MG63 (cell line): Measurements from ENCODE around the gene RAPSN. TPM values are rescaled to one million over a fixed set of nuclear protein-coding genes. Genes with fewer than 3 reads are reported as not detected.
"Not testable (repeated sequence)": the region's sequence is repeated elsewhere in the genome, so short reads cannot be mapped to it uniquely, and the experiment has no call there.

ENCODE experiments used
- DNase-seq: peaks from one replicate; pipeline ENCODE4 v3.0.0-alpha.2; 2020
- H3K27me3 ChIP-seq: fragments of 250-450 bp; sonication (Bioruptor Pico); 2 replicates; pipeline ENCODE4 v1.5.1; 2020; ENCODE audit warnings: mild to moderate bottlenecking, moderate library complexity
- H3K36me3 ChIP-seq: fragments of 250-450 bp; sonication (Bioruptor Pico); 2 replicates; pipeline ENCODE4 v1.5.1; 2020; ENCODE audit warnings: mild to moderate bottlenecking, moderate library complexity
- H3K4me3 ChIP-seq: fragments of 250-450 bp; sonication (Bioruptor Pico); 2 replicates; pipeline ENCODE4 v1.5.1; 2020; ENCODE audit warnings: mild to moderate bottlenecking, moderate library complexity
- H3K9me3 ChIP-seq: fragments of 250-450 bp; sonication (Bioruptor Pico); 2 replicates; pipeline ENCODE4 v1.5.1; 2020; ENCODE audit warnings: mild to moderate bottlenecking, moderate library complexity
- total RNA-seq: library from RNA; depleted of rRNA; stranded (reverse); fragments of >200 nt; shearing (Covaris generic); gene quantifications from 2 replicates; pipeline ENCODE4 v1.2.3, GENCODE V29; 2014; ENCODE audit warnings: low replicate concordance

RAPSN gene
- total RNA-seq, 1 experiment from 2014 or later: 0.16 TPM

GRCh38 chr11:47469361-47470179 is 20.6 kb upstream of the RAPSN start:
- peaks cover 75% of the 10 kb centered on the region for H3K36me3 ChIP-seq
- H3K9me3 ChIP-seq: no peaks in the 10 kb centered on the region
- H3K4me3 ChIP-seq: no peak overlapping the region
- H3K27me3 ChIP-seq: no peaks in the 10 kb centered on the region
- DNase-seq: no peak

- no peak for DNase-seq
- no peaks in the 10 kb centered on the region for H3K9me3 ChIP-seq
- H3K4me3 ChIP-seq: no peak overlapping the region
- no peaks in the 10 kb centered on the region for H3K27me3 ChIP-seq
- peaks cover 76% of the 10 kb centered on the region for H3K36me3 ChIP-seq
Measured at GRCh38 chr11:47468598-47469214, 19.8 kb upstream of the RAPSN start.

GRCh38 chr11:47467357-47467756 is 18.4 kb upstream of the RAPSN start:
- Histone ChIP-seq H3K36me3 (peaks cover 72% of the 10 kb centered on the region), H3K4me3 (no peak overlapping the region), H3K9me3 (no peaks in the 10 kb centered on the region), H3K27me3 (no peaks in the 10 kb centered on the region)
- no peak for DNase-seq

- peaks cover 70% of the 10 kb centered on the region for H3K36me3 ChIP-seq
- no peaks in the 10 kb centered on the region for H3K27me3 ChIP-seq
- no peak overlapping the region for H3K4me3 ChIP-seq
- DNase-seq: peak; percentile 87
- no peaks in the 10 kb centered on the region for H3K9me3 ChIP-seq
Measured at GRCh38 chr11:47466701-47467250, 17.8 kb upstream of the RAPSN start.

GRCh38 chr11:47466201-47466600 is 17.3 kb upstream of the RAPSN start:
- no peaks in the 10 kb centered on the region for H3K27me3 ChIP-seq
- DNase-seq: no peak
- no peak overlapping the region for H3K4me3 ChIP-seq
- H3K36me3 ChIP-seq: peaks cover 69% of the 10 kb centered on the region
- H3K9me3 ChIP-seq: no peaks in the 10 kb centered on the region

GRCh38 chr11:47464483-47464882 is 15.5 kb upstream of the RAPSN start:
- Histone ChIP-seq H3K4me3 (no peak overlapping the region), H3K27me3 (no peaks in the 10 kb centered on the region), H3K36me3 (peaks cover 54% of the 10 kb centered on the region), H3K9me3 (no peaks in the 10 kb centered on the region)
- DNase-seq: no peak

GRCh38 chr11:47461876-47462275 is 12.9 kb upstream of the RAPSN start:
- no peaks in the 10 kb centered on the region for H3K9me3 ChIP-seq
- no peak for DNase-seq
- peaks cover 37% of the 10 kb centered on the region for H3K36me3 ChIP-seq
- H3K4me3 ChIP-seq: no peak overlapping the region
- no peaks in the 10 kb centered on the region for H3K27me3 ChIP-seq

GRCh38 chr11:47460571-47461235 is 11.8 kb upstream of the RAPSN start:
- Histone ChIP-seq H3K36me3 (peaks cover 35% of the 10 kb centered on the region), H3K9me3 (no peaks in the 10 kb centered on the region), H3K27me3 (no peaks in the 10 kb centered on the region), H3K4me3 (no peak overlapping the region)
- DNase-seq: no peak

GRCh38 chr11:47454258-47454671 is 5.3 kb upstream of the RAPSN start:
- H3K36me3 ChIP-seq, H3K4me3 ChIP-seq, H3K9me3 ChIP-seq, H3K27me3 ChIP-seq: not testable (repeated sequence)
- peak; percentile 70 for DNase-seq

GRCh38 chr11:47453365-47453764 is 4.4 kb upstream of the RAPSN start:
- Histone ChIP-seq H3K27me3 (no peaks in the 10 kb centered on the region), H3K36me3 (peaks cover 8% of the 10 kb centered on the region; the same call in 1 of the 2 replicates), H3K4me3 (no peak overlapping the region), H3K9me3 (0 out of 2 replicates have a peak, but pooled peaks cover 2% of the 10 kb centered on the region)
- DNase-seq: no peak

GRCh38 chr11:47451990-47452389 is 3.1 kb upstream of the RAPSN start:
- 0 out of 2 replicates have a peak, but pooled peaks cover 2% of the 10 kb centered on the region for H3K9me3 ChIP-seq
- DNase-seq: no peak
- H3K27me3 ChIP-seq: no peaks in the 10 kb centered on the region
- H3K36me3 ChIP-seq: peaks cover 8% of the 10 kb centered on the region; the same call in 1 of the 2 replicates
- no peak overlapping the region for H3K4me3 ChIP-seq

- 0 out of 2 replicates have a peak, but pooled peaks cover 2% of the 10 kb centered on the region for H3K9me3 ChIP-seq
- DNase-seq: no peak
Measured at GRCh38 chr11:47451436-47451835, 2.5 kb upstream of the RAPSN start.

GRCh38 chr11:47449541-47449940 is 605 bp upstream of the RAPSN start:
- H3K4me3 ChIP-seq: no peak overlapping the region
- DNase-seq: no peak
- no peaks in the 10 kb centered on the region for H3K27me3 ChIP-seq
- peaks cover 8% of the 10 kb centered on the region; the same call in 1 of the 2 replicates for H3K36me3 ChIP-seq
- 0 out of 2 replicates have a peak, but pooled peaks cover 2% of the 10 kb centered on the region for H3K9me3 ChIP-seq

More at GRCh38 chr11:47451436-47451835, 2.5 kb upstream of the RAPSN start:
- H3K27me3 ChIP-seq: no peaks in the 10 kb centered on the region
- peaks cover 8% of the 10 kb centered on the region; the same call in 1 of the 2 replicates for H3K36me3 ChIP-seq
- H3K4me3 ChIP-seq: no peak overlapping the region

GRCh38 chr11:47447906-47448305 is 1.0 kb downstream of the RAPSN start:
- no peaks in the 10 kb centered on the region for H3K9me3 ChIP-seq
- no peaks in the 10 kb centered on the region for H3K27me3 ChIP-seq
- no peak overlapping the region for H3K4me3 ChIP-seq
- DNase-seq: no peak
- no peaks in the 10 kb centered on the region for H3K36me3 ChIP-seq

- DNase-seq: no peak
- Histone ChIP-seq H3K9me3 (no peaks in the 10 kb centered on the region), H3K4me3 (no peak overlapping the region), H3K27me3 (no peaks in the 10 kb centered on the region), H3K36me3 (no peaks in the 10 kb centered on the region)
Measured at GRCh38 chr11:47446833-47447232, 2.1 kb downstream of the RAPSN start.

- Histone ChIP-seq H3K4me3 (no peak overlapping the region), H3K27me3 (no peaks in the 10 kb centered on the region), H3K36me3 (no peaks in the 10 kb centered on the region), H3K9me3 (no peaks in the 10 kb centered on the region)
- no peak for DNase-seq
Measured at GRCh38 chr11:47445840-47446239, 3.1 kb downstream of the RAPSN start.

- Histone ChIP-seq H3K27me3 (no peaks in the 10 kb centered on the region), H3K9me3 (no peaks in the 10 kb centered on the region), H3K36me3 (no peaks in the 10 kb centered on the region), H3K4me3 (no peak overlapping the region)
- DNase-seq: no peak
Measured at GRCh38 chr11:47443817-47444216, 5.1 kb downstream of the RAPSN start.
